SU-DHL-6 (cell line): Measurements from ENCODE around the gene KIF9.

ENCODE experiments used
- CTCF ChIP-seq: fragments of 200-600 bp; sonication (generic); IDR thresholded peaks from one replicate; pipeline ENCODE4 v1.5.1; 2017; ENCODE audit warnings: antibody characterized with exemption, mild to moderate bottlenecking, low read length, moderate library complexity; ENCODE audit not compliant: insufficient read depth, poor library complexity, severe bottlenecking
- EZH2phosphoT487 ChIP-seq: fragments of 200-600 bp; sonication (generic), shearing (Covaris generic); conservative IDR thresholded peaks from 2 replicates; pipeline ENCODE4 v1.6.1; 2018; ENCODE audit warnings: mild to moderate bottlenecking, antibody characterized with exemption, low read length, moderate library complexity, mixed read lengths

GRCh38 chr3:47282424-47283192, at the start of gene KIF9, which contains the start of gene KLHL18:
- TF ChIP-seq CTCF (no peak), EZH2phosphoT487 (no peak)
